GM19455 (cell line): ENCODE measurements around the gene LAX1.
"Not testable (repeated sequence)": the region's sequence is repeated elsewhere in the genome, so short reads cannot be mapped to it uniquely, and the experiment has no call there.

Source experiments
- ATAC-seq: cut with Tn5 transposase; IDR thresholded peaks from one replicate; pipeline ENCODE4 v1.9.1; 2021; ENCODE audit not compliant: unreplicated experiment

LAX1 gene

GRCh38 chr1:203765029-203765837 lies at the start of gene LAX1:
LAX1 (plus strand) TSS chr1:203765183; CDS start chr1:203765566, 383 bp downstream.
- peak; percentile 77 for ATAC-seq

- ATAC-seq, result no peak
Observed at GRCh38 chr1:203717120-203717519, 47.9 kb upstream of the LAX1 start.

- ATAC-seq, result no peak
Observed at GRCh38 chr1:203720242-203720641, 44.7 kb upstream of the LAX1 start.

- no peak for ATAC-seq
Observed at GRCh38 chr1:203722909-203723308, 42.1 kb upstream of the LAX1 start.

- ATAC-seq, result no peak
Observed at GRCh38 chr1:203726417-203726867, 38.5 kb upstream of the LAX1 start.

GRCh38 chr1:203733009-203733863 lies 31.7 kb upstream of the LAX1 start:
- ATAC-seq, result no peak

- no peak for ATAC-seq
Observed at GRCh38 chr1:203742436-203742835, 22.5 kb upstream of the LAX1 start.

- no peak for ATAC-seq
Observed at GRCh38 chr1:203743091-203743571, 21.9 kb upstream of the LAX1 start.

GRCh38 chr1:203744075-203744972 lies 20.7 kb upstream of the LAX1 start:
- ATAC-seq, result no peak

GRCh38 chr1:203746281-203746680 lies 18.7 kb upstream of the LAX1 start:
- ATAC-seq, result no peak

GRCh38 chr1:203751051-203751450 lies 13.9 kb upstream of the LAX1 start:
- ATAC-seq, result no peak

GRCh38 chr1:203751618-203752361 lies 13.2 kb upstream of the LAX1 start:
- not testable (repeated sequence) for ATAC-seq

- peak; percentile 70 for ATAC-seq
Observed at GRCh38 chr1:203754455-203754864, 10.5 kb upstream of the LAX1 start.

GRCh38 chr1:203756036-203756435 lies 8.9 kb upstream of the LAX1 start:
- ATAC-seq, result no peak

- ATAC-seq, result not testable (repeated sequence)
Observed at GRCh38 chr1:203758749-203759148, 6.2 kb upstream of the LAX1 start.

- ATAC-seq, result no peak
Observed at GRCh38 chr1:203760506-203760905, 4.5 kb upstream of the LAX1 start.

- ATAC-seq, result not testable (repeated sequence)
Observed at GRCh38 chr1:203761958-203762357, 3.0 kb upstream of the LAX1 start.

GRCh38 chr1:203763505-203763904 lies 1.5 kb upstream of the LAX1 start:
- no peak for ATAC-seq

GRCh38 chr1:203764105-203765028 lies 616 bp upstream of the LAX1 start:
- ATAC-seq, result peak; percentile 22
